ENCODE results near the gene NT5C2. TPM values are rescaled to one million over a fixed set of nuclear protein-coding genes. Genes with fewer than 3 reads are reported as not detected.
"Not testable (repeated sequence)": the region's sequence is repeated elsewhere in the genome, so short reads cannot be mapped to it uniquely, and the experiment has no call there.

Gene NT5C2
- total RNA-seq, 1 donor = 82.9 TPM

DNA sequence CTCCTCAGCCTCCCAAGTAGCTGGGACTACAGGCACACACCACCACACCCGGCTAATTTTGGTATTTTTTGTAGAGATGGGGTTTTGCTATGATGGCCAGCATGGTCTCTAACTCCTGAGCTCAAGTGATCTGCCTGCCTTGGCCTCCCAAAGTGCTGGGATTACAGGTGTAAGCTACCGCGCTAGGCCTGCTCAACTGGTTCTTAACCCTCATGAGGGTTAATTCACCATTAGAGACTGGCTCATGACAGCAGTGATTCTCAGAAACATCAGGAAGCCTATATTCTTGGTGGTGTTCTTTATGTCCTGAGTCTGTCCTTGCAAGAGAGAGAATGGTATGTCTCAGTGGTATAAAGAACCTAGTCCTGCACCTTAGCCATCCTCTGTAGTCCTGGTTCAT, 10.4 kb upstream of the NT5C2 start:
- DNase-seq (ENCODE audit: low read depth in 2 of 3, low spot score in 2 of 3) = no peak

- DNase-seq (ENCODE audit: low read depth in 2 of 3, low spot score in 2 of 3) = peak in 1 of 3 donors; percentile 53
Measured at GRCh38 chr10:103202319-103202718, 9.2 kb upstream of the NT5C2 start.

DNA sequence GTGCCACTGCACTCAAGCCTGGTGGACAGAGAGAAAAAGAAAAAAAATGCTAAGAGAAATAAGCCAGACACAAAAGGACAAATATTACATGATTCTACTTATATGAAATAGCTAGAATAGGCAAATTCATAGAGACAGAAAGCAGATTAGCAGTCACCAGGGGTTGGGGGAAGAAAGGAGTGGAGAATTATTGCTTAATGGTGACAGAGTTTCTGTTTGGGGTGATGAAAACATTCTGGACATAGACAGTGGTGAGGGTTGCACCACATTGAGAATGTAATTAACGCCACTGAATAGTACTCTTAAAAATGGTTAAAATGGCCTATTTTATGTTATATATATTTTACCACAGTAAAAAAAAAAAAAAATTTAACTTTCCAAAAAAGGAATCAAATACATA, 6.4 kb upstream of the NT5C2 start:
- no peak for DNase-seq (ENCODE audit: low read depth in 2 of 3, low spot score in 2 of 3)

- DNase-seq (ENCODE audit: low read depth in 2 of 3, low spot score in 2 of 3) = no peak
Measured at GRCh38 chr10:103198648-103199047, 5.6 kb upstream of the NT5C2 start.

- no peak for DNase-seq (ENCODE audit: low read depth in 2 of 3, low spot score in 2 of 3)
Measured at GRCh38 chr10:103197903-103198302, 4.8 kb upstream of the NT5C2 start.

GRCh38 chr10:103197174-103197573, 4.1 kb upstream of the NT5C2 start:
- DNase-seq (ENCODE audit: low read depth in 2 of 3, low spot score in 2 of 3) = peak in 2 of 3 donors; percentile 71 to 75

DNA sequence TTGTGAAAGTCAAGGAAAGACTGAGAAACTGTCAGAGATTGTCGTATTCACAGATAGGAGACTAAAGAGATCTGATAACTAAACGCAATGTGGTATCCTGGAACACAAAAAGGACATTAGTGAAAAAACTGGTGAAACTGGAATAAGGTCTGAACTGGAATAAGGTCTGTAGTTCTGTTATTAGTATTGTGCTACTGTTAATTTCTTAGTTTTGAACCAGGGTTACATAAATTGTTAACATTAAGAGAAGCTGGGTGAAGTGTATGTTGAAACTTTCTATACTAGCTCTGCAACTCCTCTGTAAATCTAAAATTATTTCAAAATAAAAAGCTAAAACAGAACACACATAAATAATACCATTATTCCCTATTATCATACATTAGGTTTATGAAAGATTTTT, 3.4 kb upstream of the NT5C2 start:
- DNase-seq (ENCODE audit: low read depth in 2 of 3, low spot score in 2 of 3) = no peak

DNA sequence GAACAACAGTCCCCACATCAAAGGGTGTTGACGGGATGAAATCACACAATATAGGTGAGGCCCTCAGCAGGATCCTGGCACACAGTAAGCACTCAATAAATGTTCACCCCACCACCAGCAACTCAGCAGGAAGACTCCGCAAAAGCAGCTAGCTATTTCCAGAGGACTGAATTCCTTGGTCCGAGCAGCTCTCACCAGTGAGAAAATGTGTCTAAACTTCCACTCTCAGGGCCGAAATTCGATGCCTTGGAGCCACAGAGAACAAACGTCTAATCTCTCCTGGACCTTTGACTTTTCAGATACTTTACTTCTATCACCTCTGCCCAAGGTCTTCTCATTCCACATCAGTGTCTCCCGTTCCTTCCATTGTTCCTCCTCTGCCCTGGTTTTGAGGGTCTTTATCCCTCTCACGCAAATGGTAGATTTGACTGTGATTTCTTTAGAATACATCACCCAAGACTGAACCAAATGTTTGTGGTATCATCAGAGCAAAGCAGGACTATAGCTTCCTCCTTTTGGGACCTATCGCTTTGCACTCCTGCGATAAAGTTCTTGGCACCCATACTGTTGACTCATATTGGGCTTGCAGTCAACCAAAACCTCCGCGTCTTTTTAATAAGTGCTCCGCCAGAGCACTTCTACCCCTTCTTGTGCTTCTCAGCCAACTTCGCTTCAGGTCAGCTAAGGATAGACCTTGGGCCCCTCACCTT, 903 bp upstream of the NT5C2 start:
- peak in 1 of 3 donors; percentile 36 for DNase-seq (ENCODE audit: low read depth in 2 of 3, low spot score in 2 of 3)

DNA sequence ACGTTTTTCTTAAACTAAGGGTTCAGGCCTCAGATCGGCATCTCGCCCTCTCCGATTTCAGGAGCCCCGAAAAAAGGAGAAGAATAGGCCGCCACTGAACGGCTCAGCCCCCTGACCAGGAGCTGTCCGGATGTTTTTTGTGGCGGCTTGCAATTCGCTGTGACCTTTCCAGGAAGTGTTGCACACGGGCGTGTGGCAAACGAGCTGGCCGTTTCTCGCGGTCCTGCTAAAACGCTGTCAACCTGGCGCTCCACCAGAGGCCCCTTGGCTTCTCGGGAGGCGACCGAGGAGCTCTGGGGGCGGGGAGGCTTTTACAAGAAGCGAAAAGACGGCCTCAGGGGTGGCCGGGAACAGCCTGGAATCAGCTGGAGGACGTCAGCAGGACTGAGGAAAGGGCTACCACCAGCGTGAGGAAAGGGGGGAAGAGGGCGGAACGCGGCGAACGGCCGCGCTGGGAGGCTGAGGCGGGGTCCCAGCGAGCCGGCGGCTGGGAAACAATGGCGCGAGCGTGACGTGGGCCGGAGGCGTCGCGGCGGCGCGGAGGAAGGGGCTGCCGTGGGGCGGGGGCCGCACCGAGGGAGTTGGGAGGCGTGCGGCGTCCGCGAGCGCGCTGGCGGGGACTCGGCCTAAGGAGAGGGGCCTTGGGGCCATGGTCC, 493 bp downstream of the NT5C2 start:
- DNase-seq (ENCODE audit: low read depth in 2 of 3, low spot score in 2 of 3) = peak in 2 of 3 donors; percentile 82 to 87

GRCh38 chr10:103192089-103192450, 1.0 kb downstream of the NT5C2 start:
- no peak for DNase-seq (ENCODE audit: low read depth in 2 of 3, low spot score in 2 of 3)

- DNase-seq (ENCODE audit: low read depth in 2 of 3, low spot score in 2 of 3) = not testable (repeated sequence)
Measured at GRCh38 chr10:103191198-103191597, 1.9 kb downstream of the NT5C2 start.

DNA sequence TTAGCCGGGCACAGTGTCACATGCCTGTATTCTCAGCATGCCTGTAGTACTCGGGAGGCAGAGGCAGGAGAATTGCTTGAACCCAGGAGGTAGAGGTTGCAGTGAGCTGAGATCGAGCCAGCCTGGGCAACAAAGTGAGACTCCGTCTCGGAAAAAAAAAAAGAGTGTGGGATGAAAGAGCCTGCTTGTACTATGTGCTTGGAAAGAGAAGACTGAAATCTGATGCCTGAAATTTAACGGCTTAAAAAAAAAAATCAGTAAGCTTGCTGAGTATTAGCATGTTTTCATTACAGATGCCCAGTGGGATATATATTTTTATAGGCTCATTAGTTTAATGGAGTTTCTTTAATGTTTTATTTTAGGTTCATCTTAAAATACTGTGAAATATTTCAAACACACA, 4.2 kb downstream of the NT5C2 start:
- DNase-seq (ENCODE audit: low read depth in 2 of 3, low spot score in 2 of 3) = no peak

DNA sequence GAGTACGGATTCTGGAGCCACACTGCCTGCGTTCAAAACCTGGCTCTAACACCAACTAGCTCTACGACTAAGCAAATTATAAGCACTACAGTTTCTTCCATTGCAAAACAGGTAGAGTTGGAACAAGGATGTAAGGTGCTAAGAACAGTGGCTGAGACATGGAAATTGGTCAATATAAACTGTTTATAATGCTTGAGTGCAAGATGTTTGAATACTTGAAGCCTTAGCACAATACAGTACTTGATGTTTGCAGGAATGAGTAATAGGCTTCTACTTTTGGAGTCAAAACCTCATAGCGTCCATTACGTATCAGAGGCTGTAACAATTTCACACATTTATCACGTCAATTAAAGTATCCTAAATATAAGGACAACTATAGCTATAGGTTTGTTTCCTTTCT, 6.9 kb downstream of the NT5C2 start:
- no peak for DNase-seq (ENCODE audit: low read depth in 2 of 3, low spot score in 2 of 3)

- DNase-seq (ENCODE audit: low read depth in 2 of 3, low spot score in 2 of 3) = no peak
Measured at GRCh38 chr10:103184615-103185014, 8.5 kb downstream of the NT5C2 start.

- DNase-seq (ENCODE audit: low read depth in 2 of 3, low spot score in 2 of 3) = not testable (repeated sequence)
Measured at GRCh38 chr10:103183991-103184451, 9.1 kb downstream of the NT5C2 start.

- DNase-seq (ENCODE audit: low read depth in 2 of 3, low spot score in 2 of 3) = peak in 2 of 3 donors; percentile 90 to 97
Measured at GRCh38 chr10:103181244-103181643, 11.8 kb downstream of the NT5C2 start.

- DNase-seq (ENCODE audit: low read depth in 2 of 3, low spot score in 2 of 3) = no peak
Measured at GRCh38 chr10:103180491-103180890, 12.6 kb downstream of the NT5C2 start.

DNA sequence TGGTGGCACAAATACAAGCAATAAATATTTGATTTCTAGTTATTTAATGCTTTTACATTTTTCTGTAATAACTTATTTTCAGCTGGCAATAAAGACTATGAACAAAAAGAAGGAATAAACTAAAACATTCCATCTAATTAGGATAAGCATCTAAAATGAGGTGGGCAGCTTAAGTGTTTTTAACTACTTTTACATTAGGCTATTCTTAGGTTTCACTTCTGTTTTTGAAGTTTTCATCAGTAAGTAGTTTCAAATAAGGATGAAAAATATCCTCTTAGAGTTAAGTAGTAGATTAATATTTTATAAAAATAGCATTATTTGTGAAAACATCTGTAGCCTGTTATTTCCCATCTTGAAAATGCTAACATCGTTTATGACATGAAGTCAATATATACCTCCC, 15.9 kb downstream of the NT5C2 start:
- no peak for DNase-seq (ENCODE audit: low read depth in 2 of 3, low spot score in 2 of 3)

DNA sequence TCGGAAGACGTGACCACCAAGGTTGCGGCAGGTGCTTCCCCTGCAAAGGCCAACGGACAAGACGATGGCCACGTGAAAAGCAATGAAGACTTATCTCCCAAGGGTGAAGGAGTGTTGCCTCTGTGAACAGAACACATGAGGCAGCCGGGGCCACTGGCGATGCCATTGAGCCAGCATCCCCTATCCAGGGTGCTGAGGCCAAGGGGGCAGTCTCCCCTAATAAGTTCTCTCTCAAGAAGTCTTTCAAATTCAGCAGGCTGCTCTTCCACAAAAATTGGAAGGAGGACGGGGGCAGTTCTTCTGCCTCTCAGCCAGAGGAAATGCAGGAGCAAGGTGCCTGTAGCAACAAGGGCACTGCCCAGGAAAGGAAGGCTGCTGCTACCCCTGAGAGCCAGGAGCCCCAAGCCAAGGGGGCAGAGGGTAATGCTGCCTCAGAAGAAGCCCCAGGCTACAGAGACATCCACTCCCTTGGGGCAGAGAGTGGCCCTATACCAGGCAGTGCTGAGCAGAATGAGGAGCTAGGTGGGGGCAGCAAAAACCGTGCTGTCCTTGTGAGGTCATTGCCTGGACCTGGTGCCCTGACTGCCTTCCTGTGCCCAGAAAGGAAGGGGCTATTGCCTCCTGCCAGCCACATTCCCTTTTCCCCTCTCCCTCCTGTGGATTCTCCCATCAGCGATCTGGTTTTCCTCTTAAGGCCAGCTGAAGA, 17.3 kb downstream of the NT5C2 start:
- no peak for DNase-seq (ENCODE audit: low read depth in 2 of 3, low spot score in 2 of 3)

DNA sequence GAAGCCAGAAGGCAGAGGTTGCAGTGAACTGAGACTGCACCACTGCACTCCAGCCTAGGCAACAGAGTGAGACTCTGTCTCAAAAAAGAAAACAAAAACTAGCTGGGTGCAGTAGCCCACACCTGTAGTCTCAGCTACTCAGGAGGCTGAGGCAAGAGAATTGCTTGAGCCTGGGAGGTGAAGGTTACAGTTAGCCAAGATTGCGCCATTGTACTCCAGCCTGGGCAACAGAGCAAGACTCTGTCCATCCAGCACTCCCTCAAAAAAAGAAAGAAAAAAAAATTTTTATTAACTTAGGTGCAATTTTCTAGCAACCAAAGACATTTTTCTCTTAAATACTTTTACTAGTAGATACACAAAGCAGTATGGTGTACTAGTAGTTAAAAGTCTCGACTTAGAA, 18.7 kb downstream of the NT5C2 start:
- not testable (repeated sequence) for DNase-seq (ENCODE audit: low read depth in 2 of 3, low spot score in 2 of 3)

- no peak for DNase-seq (ENCODE audit: low read depth in 2 of 3, low spot score in 2 of 3)
Measured at GRCh38 chr10:103171278-103171677, 21.8 kb downstream of the NT5C2 start.

DNA sequence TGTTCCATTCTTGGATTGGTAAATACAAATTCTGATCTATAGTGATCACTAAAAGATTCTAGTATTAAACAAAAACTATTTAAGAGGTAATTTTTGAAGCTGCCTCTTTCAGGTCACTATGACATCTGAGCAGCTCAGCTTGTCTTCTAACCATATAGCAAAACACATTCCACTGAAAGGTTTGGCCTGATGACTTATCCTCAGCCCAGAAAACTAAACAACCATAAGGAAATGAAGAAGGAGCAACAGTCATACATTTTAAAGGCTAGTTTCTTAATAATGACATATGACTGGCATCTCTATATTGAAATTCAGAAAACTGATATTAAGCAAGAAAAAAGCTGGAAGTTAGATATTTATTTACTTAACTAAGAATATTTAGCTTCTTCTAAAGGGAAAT, 24.6 kb downstream of the NT5C2 start:
- no peak for DNase-seq (ENCODE audit: low read depth in 2 of 3, low spot score in 2 of 3)

Data from hematopoietic multipotent progenitor cell (in vitro differentiated cells).